Measurements from ENCODE around the gene GRIK5. TPM values are rescaled to one million over a fixed set of nuclear protein-coding genes. Genes with fewer than 3 reads are reported as not detected.
A peak's percentile ranks its signal among the peaks of the same experiment; 100 is the strongest.

The GRIK5 gene
- total RNA-seq, 2 experiments from 2014 or later, result 0.38 to 0.68 TPM

GRCh38 chr19:42005504-42005903 lies 64.5 kb downstream of the GRIK5 start:
- DNase-seq, result no peak
- Mint-ChIP-seq H3K9me3 (no peaks in the 10 kb centered on the region), H3K4me3 (no peak overlapping the region), H3K27ac (no peak overlapping the region), H3K36me3 (ENCODE audit: low read depth) (no peaks in the 10 kb centered on the region), H3K27me3 (peaks cover 33% of the 10 kb centered on the region), H3K4me1 (peaks cover 5% of the 10 kb centered on the region)
- ChIA-PET POLR2A (no interaction called here), CTCF (interaction anchor here (1.5 kb wide), 1 partner anchor 30 kb away, joined by 3 read pairs; no protein-coding TSS in a partner anchor)

- H3K27ac Mint-ChIP-seq, result no peak overlapping the region
- DNase-seq, result no peak
- POLR2A ChIA-PET, result no interaction called here
- no peaks in the 10 kb centered on the region for H3K36me3 Mint-ChIP-seq (ENCODE audit: low read depth)
- peaks cover 44% of the 10 kb centered on the region for H3K27me3 Mint-ChIP-seq
- CTCF ChIA-PET, result interaction anchor here (1.5 kb wide), 1 partner anchor 31 kb away, joined by 3 read pairs; no protein-coding TSS in a partner anchor
- H3K4me3 Mint-ChIP-seq, result no peak overlapping the region
- no peaks in the 10 kb centered on the region for H3K9me3 Mint-ChIP-seq
- H3K4me1 Mint-ChIP-seq, result peaks cover 9% of the 10 kb centered on the region
These were observed 66.3 kb downstream of the GRIK5 start for GRCh38 chr19:42003506-42004294.

GRCh38 chr19:41999878-42000208 lies 70.2 kb downstream of the GRIK5 start:
- Mint-ChIP-seq H3K36me3 (ENCODE audit: low read depth) (no peaks in the 10 kb centered on the region), H3K27ac (no peak overlapping the region), H3K9me3 (no peaks in the 10 kb centered on the region), H3K27me3 (peaks cover 70% of the 10 kb centered on the region), H3K4me3 (no peak overlapping the region), H3K4me1 (peaks cover 31% of the 10 kb centered on the region)
- POLR2A ChIA-PET, result interaction anchor here (0.6 to 1.4 kb wide), 2 partner anchors 53 to 114 kb away, joined by 3 read pairs; no protein-coding TSS in a partner anchor
- no peak for DNase-seq
- CTCF ChIA-PET, result interaction anchor here (0.6 kb wide), 1 partner anchor 77 kb away, joined by 3 read pairs; no protein-coding TSS in a partner anchor

- no peak for DNase-seq
- Mint-ChIP-seq H3K4me3 (no peak overlapping the region), H3K27me3 (peaks cover 74% of the 10 kb centered on the region), H3K27ac (no peak overlapping the region), H3K9me3 (no peaks in the 10 kb centered on the region), H3K4me1 (peaks cover 34% of the 10 kb centered on the region), H3K36me3 (ENCODE audit: low read depth) (no peaks in the 10 kb centered on the region)
- POLR2A ChIA-PET, result interaction anchor here (1.4 kb wide), 1 partner anchor 53 kb away, joined by 3 read pairs; no protein-coding TSS in a partner anchor
- CTCF ChIA-PET, result interaction anchor here (0.6 kb wide), 1 partner anchor 78 kb away, joined by 3 read pairs; no protein-coding TSS in a partner anchor
These were observed 70.7 kb downstream of the GRIK5 start for GRCh38 chr19:41999071-41999877.

- peak; percentile 48 for DNase-seq
- POLR2A ChIA-PET, result no interaction called here
- CTCF ChIA-PET, result no interaction called here
These were observed 71.6 kb downstream of the GRIK5 start for GRCh38 chr19:41998246-41999020.

GRCh38 chr19:41997851-41998229 lies 72.2 kb downstream of the GRIK5 start:
- Mint-ChIP-seq H3K4me1 (peaks cover 36% of the 10 kb centered on the region), H3K27me3 (peaks cover 71% of the 10 kb centered on the region), H3K9me3 (no peaks in the 10 kb centered on the region), H3K4me3 (no peak overlapping the region), H3K36me3 (ENCODE audit: low read depth) (no peaks in the 10 kb centered on the region), H3K27ac (no peak overlapping the region)
- ChIA-PET CTCF (no interaction called here), POLR2A (no interaction called here)
- DNase-seq, result no peak

More at GRCh38 chr19:41998246-41999020, 71.6 kb downstream of the GRIK5 start:
- Mint-ChIP-seq H3K4me1 (peaks cover 36% of the 10 kb centered on the region), H3K9me3 (no peaks in the 10 kb centered on the region), H3K27ac (no peak overlapping the region), H3K4me3 (no peak overlapping the region), H3K36me3 (ENCODE audit: low read depth) (no peaks in the 10 kb centered on the region), H3K27me3 (peaks cover 69% of the 10 kb centered on the region)

- Mint-ChIP-seq H3K27ac (no peak overlapping the region), H3K27me3 (peaks cover 73% of the 10 kb centered on the region), H3K9me3 (no peaks in the 10 kb centered on the region), H3K4me3 (no peak overlapping the region), H3K36me3 (ENCODE audit: low read depth) (no peaks in the 10 kb centered on the region), H3K4me1 (peaks cover 38% of the 10 kb centered on the region)
- DNase-seq, result peak; percentile 44
- POLR2A ChIA-PET, result no interaction called here
- CTCF ChIA-PET, result no interaction called here
These were observed 72.7 kb downstream of the GRIK5 start for GRCh38 chr19:41997121-41997850.

- no peaks in the 10 kb centered on the region for H3K36me3 Mint-ChIP-seq (ENCODE audit: low read depth)
- DNase-seq, result no peak
- no peaks in the 10 kb centered on the region for H3K9me3 Mint-ChIP-seq
- CTCF ChIA-PET, result interaction anchor here (1.2 kb wide), 1 partner anchor 39 kb away, joined by 3 read pairs; no protein-coding TSS in a partner anchor
- H3K4me1 Mint-ChIP-seq, result peaks cover 36% of the 10 kb centered on the region
- no peak overlapping the region for H3K4me3 Mint-ChIP-seq
- peaks cover 62% of the 10 kb centered on the region for H3K27me3 Mint-ChIP-seq
- POLR2A ChIA-PET, result interaction anchor here (0.6 kb wide), 1 partner anchor 1285 kb away, joined by 4 read pairs; no protein-coding TSS in a partner anchor
- no peak overlapping the region for H3K27ac Mint-ChIP-seq
These were observed 73.8 kb downstream of the GRIK5 start for GRCh38 chr19:41995959-41996797.

GRCh38 chr19:41994994-41995958 lies 74.7 kb downstream of the GRIK5 start:
- Mint-ChIP-seq H3K4me3 (peak overlapping the region; percentile 18), H3K27me3 (peaks cover 55% of the 10 kb centered on the region), H3K9me3 (no peaks in the 10 kb centered on the region), H3K27ac (no peak overlapping the region), H3K4me1 (peaks cover 36% of the 10 kb centered on the region), H3K36me3 (ENCODE audit: low read depth) (no peaks in the 10 kb centered on the region)
- DNase-seq, result no peak
- POLR2A ChIA-PET, result no interaction called here
- CTCF ChIA-PET, result interaction anchor here (1.2 kb wide), 1 partner anchor 40 kb away, joined by 3 read pairs; no protein-coding TSS in a partner anchor

GRCh38 chr19:41994521-41994971 lies 75.5 kb downstream of the GRIK5 start:
- peaks cover 36% of the 10 kb centered on the region for H3K4me1 Mint-ChIP-seq
- H3K36me3 Mint-ChIP-seq (ENCODE audit: low read depth), result no peaks in the 10 kb centered on the region
- peaks cover 48% of the 10 kb centered on the region for H3K27me3 Mint-ChIP-seq
- ChIA-PET CTCF (interaction anchor here (0.6 kb wide), 1 partner anchor 121 kb away, joined by 3 read pairs; no protein-coding TSS in a partner anchor), POLR2A (no interaction called here)
- H3K27ac Mint-ChIP-seq, result no peak overlapping the region
- H3K9me3 Mint-ChIP-seq, result no peaks in the 10 kb centered on the region
- DNase-seq, result no peak
- peak overlapping the region; percentile 18 for H3K4me3 Mint-ChIP-seq

Measured in activated CD4-positive, alpha-beta memory T cell treated with anti-CD3 and anti-CD28 coated beads, Interleukin-2, amount 10 ng/mL, durations not matched to agents 7 days and 5 days (primary cell).